Neural progenitor cell (in vitro differentiated cells): ENCODE measurements around the gene DISC1.

ENCODE experiments used
- EZH2 ChIP-seq: fragments of 200-600 bp; sonication (generic); IDR thresholded peaks from 2 replicates; pipeline ENCODE4 v1.6.1; 2017; ENCODE audit warnings: antibody characterized with exemption, mild to moderate bottlenecking, moderate library complexity
- EZH2phosphoT487 ChIP-seq: fragments of 200-600 bp; sonication (generic); IDR thresholded peaks from 2 replicates; pipeline ENCODE4 v1.6.1; 2017; ENCODE audit warnings: antibody characterized with exemption
- TF ChIP-seq, protein P1 (sequence below): fragments of 200-600 bp; sonication (generic); IDR thresholded peaks from 2 replicates; pipeline ENCODE4 v1.5.1; 2017; ENCODE audit warnings: antibody characterized with exemption, mild to moderate bottlenecking

- TF ChIP-seq, protein P1, sequence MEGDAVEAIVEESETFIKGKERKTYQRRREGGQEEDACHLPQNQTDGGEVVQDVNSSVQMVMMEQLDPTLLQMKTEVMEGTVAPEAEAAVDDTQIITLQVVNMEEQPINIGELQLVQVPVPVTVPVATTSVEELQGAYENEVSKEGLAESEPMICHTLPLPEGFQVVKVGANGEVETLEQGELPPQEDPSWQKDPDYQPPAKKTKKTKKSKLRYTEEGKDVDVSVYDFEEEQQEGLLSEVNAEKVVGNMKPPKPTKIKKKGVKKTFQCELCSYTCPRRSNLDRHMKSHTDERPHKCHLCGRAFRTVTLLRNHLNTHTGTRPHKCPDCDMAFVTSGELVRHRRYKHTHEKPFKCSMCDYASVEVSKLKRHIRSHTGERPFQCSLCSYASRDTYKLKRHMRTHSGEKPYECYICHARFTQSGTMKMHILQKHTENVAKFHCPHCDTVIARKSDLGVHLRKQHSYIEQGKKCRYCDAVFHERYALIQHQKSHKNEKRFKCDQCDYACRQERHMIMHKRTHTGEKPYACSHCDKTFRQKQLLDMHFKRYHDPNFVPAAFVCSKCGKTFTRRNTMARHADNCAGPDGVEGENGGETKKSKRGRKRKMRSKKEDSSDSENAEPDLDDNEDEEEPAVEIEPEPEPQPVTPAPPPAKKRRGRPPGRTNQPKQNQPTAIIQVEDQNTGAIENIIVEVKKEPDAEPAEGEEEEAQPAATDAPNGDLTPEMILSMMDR, result no peak
- TF ChIP-seq EZH2, result no peak
- TF ChIP-seq EZH2phosphoT487, result no peak
These were observed 202.7 kb downstream of the DISC1 start for GRCh38 chr1:231829332-231829731.
